HEK293 (cell line): ENCODE results near the gene TNPO3.

Experiments
- CTCF ChIA-PET: fragments of 350-600 bp; formaldehyde crosslinking; extraction: SDS; loops from one replicate; lab custom pipeline; 2021; ENCODE audit warnings: antibody characterized with exemption; lab: Yijun Ruan, JAX
- POLR2A ChIA-PET: fragments of 300-600 bp; formaldehyde crosslinking; extraction: SDS; loops from one replicate; lab custom pipeline; 2020; ENCODE audit warnings: antibody characterized with exemption, inconsistent platforms; lab: Yijun Ruan, JAX
- H3K27ac ChIP-seq: fragments of 200-500 bp; sonication (Bioruptor generic); 2 replicates; pipeline ENCODE4 v1.5.1; 2014; ENCODE audit warnings: low read depth, low read length, control low read depth, inconsistent platforms; ENCODE audit errors: extremely low read depth
- H3K36me3 ChIP-seq, 2 experiments: fragments of 200-500 bp in 1 of 2; sonication (Bioruptor generic) in 1 of 2; 1 replicate in 1 of 2; 2 replicates in 1 of 2; pipeline ENCODE4 v1.5.1; 2014 to 2017; ENCODE audit warnings: inconsistent platforms in 2 of 2, low read length in 2 of 2; ENCODE audit not compliant: control insufficient read depth in 2 of 2, insufficient read depth in 1 of 2
- H3K4me1 ChIP-seq: fragments of 200-500 bp; sonication (Bioruptor generic); 2 replicates; pipeline ENCODE4 v1.5.1; 2014; ENCODE audit warnings: mild to moderate bottlenecking, low read length, inconsistent platforms; ENCODE audit not compliant: control insufficient read depth, insufficient read depth
- H3K4me3 ChIP-seq: 2 replicates; pipeline ENCODE4 v1.5.1; 2011; ENCODE audit warnings: low read depth, mild to moderate bottlenecking, control low read depth, low read length, moderate library complexity
- H3K9me3 ChIP-seq: fragments of 200-500 bp; sonication (Bioruptor generic); 2 replicates; pipeline ENCODE4 v1.5.1; 2014; ENCODE audit warnings: low read depth, low read length, inconsistent platforms; ENCODE audit not compliant: control insufficient read depth, insufficient read depth
- ATF2 ChIP-seq: fragments of 450-650 bp; formaldehyde crosslinking; IDR thresholded peaks from 2 replicates; pipeline ENCODE4 v1.5.1; 2016; ENCODE audit warnings: missing biosample characterization, missing genetic modification characterization, low read depth
- GLI2 ChIP-seq: fragments of 450-650 bp; formaldehyde crosslinking; IDR thresholded peaks from 2 replicates; pipeline ENCODE4; 2017; ENCODE audit warnings: missing biosample characterization, missing genetic modification characterization, low read depth, borderline replicate concordance
- GLIS1 ChIP-seq: fragments of 450-650 bp; formaldehyde crosslinking; IDR thresholded peaks from 2 replicates; pipeline ENCODE4 v1.5.1; 2016; ENCODE audit warnings: missing biosample characterization, missing genetic modification characterization
- GLIS2 ChIP-seq: fragments of 450-650 bp; formaldehyde crosslinking; IDR thresholded peaks from 2 replicates; pipeline ENCODE4 v1.5.1; 2016; ENCODE audit warnings: missing biosample characterization, missing genetic modification characterization
- OSR2 ChIP-seq: fragments of 450-650 bp; formaldehyde crosslinking; IDR thresholded peaks from 2 replicates; pipeline ENCODE4 v1.5.1; 2016; ENCODE audit warnings: missing biosample characterization, missing genetic modification characterization
- OVOL3 ChIP-seq: fragments of 450-650 bp; formaldehyde crosslinking; IDR thresholded peaks from 2 replicates; pipeline ENCODE4 v1.5.1; 2016; ENCODE audit warnings: missing biosample characterization, missing genetic modification characterization
- REST ChIP-seq: fragments of 450-650 bp; formaldehyde crosslinking; IDR thresholded peaks from 2 replicates; pipeline ENCODE4 v1.5.1; 2016; ENCODE audit warnings: missing biosample characterization, missing genetic modification characterization
- SP2 ChIP-seq: fragments of 450-650 bp; formaldehyde crosslinking; IDR thresholded peaks from 2 replicates; pipeline ENCODE4 v1.5.1; 2016; ENCODE audit warnings: missing biosample characterization, missing genetic modification characterization
- ZFP37 ChIP-seq: fragments of 450-650 bp; formaldehyde crosslinking; IDR thresholded peaks from 2 replicates; pipeline ENCODE4 v1.5.1; 2016; ENCODE audit warnings: missing biosample characterization, missing genetic modification characterization
- ZNF248 ChIP-seq: fragments of 450-650 bp; formaldehyde crosslinking; IDR thresholded peaks from 2 replicates; pipeline ENCODE4 v1.5.1; 2017; ENCODE audit warnings: missing biosample characterization, missing genetic modification characterization
- ZNF341 ChIP-seq: fragments of 450-650 bp; formaldehyde crosslinking; IDR thresholded peaks from 2 replicates; pipeline ENCODE4; 2016; ENCODE audit warnings: low read depth, missing biosample characterization, missing genetic modification characterization
- ZNF354C ChIP-seq: fragments of 450-650 bp; formaldehyde crosslinking; IDR thresholded peaks from 2 replicates; pipeline ENCODE4 v1.5.1; 2016; ENCODE audit warnings: missing biosample characterization, missing genetic modification characterization, low read depth, borderline replicate concordance
- ZNF449 ChIP-seq: fragments of 450-650 bp; formaldehyde crosslinking; IDR thresholded peaks from 2 replicates; pipeline ENCODE4 v1.5.1; 2017; ENCODE audit warnings: missing biosample characterization, mild to moderate bottlenecking, missing genetic modification characterization, moderate library complexity
- ZNF510 ChIP-seq: fragments of 450-650 bp; formaldehyde crosslinking; IDR thresholded peaks from 2 replicates; pipeline ENCODE4 v1.5.1; 2018; ENCODE audit warnings: mild to moderate bottlenecking, missing genetic modification characterization, missing biosample characterization; ENCODE audit not compliant: insufficient replicate concordance
- ZNF558 ChIP-seq: fragments of 450-650 bp; formaldehyde crosslinking; IDR thresholded peaks from 2 replicates; pipeline ENCODE4 v1.5.1; 2016; ENCODE audit warnings: missing biosample characterization, missing genetic modification characterization
- ZNF585B ChIP-seq: fragments of 450-650 bp; formaldehyde crosslinking; IDR thresholded peaks from 2 replicates; pipeline ENCODE4 v1.5.1; 2016; ENCODE audit warnings: missing biosample characterization, missing genetic modification characterization

Gene TNPO3

GRCh38 chr7:128941323-128941890 lies 113.5 kb downstream of the TNPO3 start:
- CTCF ChIA-PET = interaction anchor here (0.6 kb wide), 1 partner anchor 367 kb away, joined by 4 read pairs; no protein-coding TSS in a partner anchor

GRCh38 chr7:128940494-128941322 lies 114.2 kb downstream of the TNPO3 start:
- Histone ChIP-seq H3K27ac (no peak overlapping the region), H3K4me1 (no peaks in the 10 kb centered on the region), H3K9me3 (no peaks in the 10 kb centered on the region), H3K4me3 (no peak overlapping the region), H3K36me3 (no peaks in the 10 kb centered on the region; a peak in 1 of 3 replicates)
- TF ChIP-seq ZNF558 (tag by site-specific recombination) = no peak
- no peak for TF ChIP-seq ZFP37
- no peak for TF ChIP-seq ZNF510
- TF ChIP-seq GLIS2 (tag by site-specific recombination) = no peak
- no peak for TF ChIP-seq GLI2
- no peak for TF ChIP-seq ZNF449
- peak; percentile 41; the same call in 1 of the 2 replicates for TF ChIP-seq ZNF341 (tag by site-specific recombination)
- TF ChIP-seq OSR2 (tag by site-specific recombination) = peak; percentile 84
- no peak for TF ChIP-seq OVOL3 (tag by site-specific recombination)
- TF ChIP-seq GLIS1 (tag by site-specific recombination) = no peak
- ChIA-PET POLR2A (interaction anchor here (0.6 kb wide), 1 partner anchor 10 kb away, joined by 3 read pairs; no protein-coding TSS in a partner anchor), CTCF (interaction anchor here (0.7 to 1.1 kb wide), 2 partner anchors 57 to 151 kb away, joined by 6 to 8 read pairs; no protein-coding TSS in a partner anchor)

More at GRCh38 chr7:128941323-128941890, 113.5 kb downstream of the TNPO3 start:
- no peak overlapping the region for H3K27ac ChIP-seq
- no peaks in the 10 kb centered on the region; a peak in 1 of 3 replicates for H3K36me3 ChIP-seq
- POLR2A ChIA-PET = interaction anchor here (0.6 kb wide), 1 partner anchor 11 kb away, joined by 3 read pairs; no protein-coding TSS in a partner anchor
- no peaks in the 10 kb centered on the region for H3K9me3 ChIP-seq
- H3K4me1 ChIP-seq = no peaks in the 10 kb centered on the region
- no peak overlapping the region for H3K4me3 ChIP-seq
- no peak for TF ChIP-seq ZNF585B (tag by site-specific recombination)
- TF ChIP-seq SP2 (tag by site-specific recombination) = 0 out of 2 replicates have a peak, but pooled peaks have one; percentile 43
- TF ChIP-seq OSR2 (tag by site-specific recombination) = 0 out of 2 replicates have a peak, but pooled peaks have one; percentile 1
- TF ChIP-seq ZNF510 = no peak
- TF ChIP-seq ZNF354C (tag by site-specific recombination) = no peak
- TF ChIP-seq REST = peak; percentile 71
- no peak for TF ChIP-seq ATF2
- TF ChIP-seq ZNF248 (tag by site-specific recombination) = no peak
- TF ChIP-seq, all 188 proteins: peak for 3
